Measurements from ENCODE around the gene GOLM1. TPM values are rescaled to one million over a fixed set of nuclear protein-coding genes. Genes with fewer than 3 reads are reported as not detected.
A peak's percentile ranks its signal among the peaks of the same experiment; 100 is the strongest.

The GOLM1 gene
- total RNA-seq, 1 experiment from 2014 or later = 73.4 TPM

GRCh38 chr9:86134361-86134760, 35.0 kb upstream of the GOLM1 start:
- BruUV-seq (replicated peaks) = no TSS peak
- POLR2A ChIA-PET = no interaction called here

GRCh38 chr9:86128235-86128822, 29.0 kb upstream of the GOLM1 start:
- no peak for DNase-seq (ENCODE audit: low read depth, low spot score)
- Histone ChIP-seq H3K27me3 (ENCODE audit: control insufficient read depth, insufficient read depth, low read length) (no peaks in the 10 kb centered on the region), H3K36me3 (ENCODE audit: control insufficient read depth, insufficient read depth, low read length) (no peaks in the 10 kb centered on the region), H3K4me1 (ENCODE audit: control insufficient read depth, insufficient read depth, low read length) (peaks cover 19% of the 10 kb centered on the region), H3K4me3 (ENCODE audit: low read depth in 2 of 2, low read length in 2 of 2) (no peak overlapping the region), H3K9me3 (ENCODE audit: control insufficient read depth, insufficient read depth, low read depth, low read length) (no peaks in the 10 kb centered on the region), H3K27ac (ENCODE audit: low read length) (no peak overlapping the region; the same call in 1 of the 2 replicates)
- ChIA-PET POLR2A (no interaction called here), CTCF (no interaction called here)
- in situ Hi-C loops (cut with HindIII; ENCODE audit: low pct_unique_long_range_greater_than_20kb, low sequenced_read_pairs) (no loop called here), intact Hi-C loops (cut with micrococcal nuclease; ENCODE audit: unreplicated experiment) (no loop called here)
- no TSS peak for BruUV-seq (replicated peaks)
- no peak for ATAC-seq
- no peak for TF ChIP-seq TCF7L2 (IDR thresholded peaks at IDR 0.05; ENCODE audit: low read depth, low read length)
- peak in 1 of 2 experiments; percentile 13; a peak in 1 of 4 replicates for TF ChIP-seq REST (IDR thresholded peaks at IDR 0.05; ENCODE audit: insufficient read depth in 1 of 2, low read depth in 2 of 2, low read length in 1 of 2)
- no peak for TF ChIP-seq CTCF (IDR thresholded peaks at IDR 0.05)
- TF ChIP-seq SIN3A (IDR thresholded peaks at IDR 0.05; ENCODE audit: borderline replicate concordance, insufficient read depth, low read depth, low read length) = no peak
- no peak for TF ChIP-seq POLR2AphosphoS5 (IDR thresholded peaks at IDR 0.05; ENCODE audit: low read depth, low read length)

More at GRCh38 chr9:86134361-86134760, 35.0 kb upstream of the GOLM1 start:
- CTCF ChIA-PET = no interaction called here
- Histone ChIP-seq H3K36me3 (ENCODE audit: control insufficient read depth, insufficient read depth, low read length) (no peaks in the 10 kb centered on the region), H3K4me1 (ENCODE audit: control insufficient read depth, insufficient read depth, low read length) (no peaks in the 10 kb centered on the region), H3K4me3 (ENCODE audit: low read depth in 2 of 2, low read length in 2 of 2) (no peak overlapping the region), H3K9me3 (ENCODE audit: control insufficient read depth, insufficient read depth, low read depth, low read length) (no peaks in the 10 kb centered on the region), H3K27me3 (ENCODE audit: control insufficient read depth, insufficient read depth, low read length) (no peaks in the 10 kb centered on the region), H3K27ac (ENCODE audit: low read length) (no peak overlapping the region)
- in situ Hi-C loops (cut with HindIII; ENCODE audit: low pct_unique_long_range_greater_than_20kb, low sequenced_read_pairs) = no loop called here
- intact Hi-C loops (cut with micrococcal nuclease; ENCODE audit: unreplicated experiment) = no loop called here
- ATAC-seq (no peak), DNase-seq (ENCODE audit: low read depth, low spot score) (no peak)
- no peak for TF ChIP-seq POLR2AphosphoS5 (IDR thresholded peaks at IDR 0.05; ENCODE audit: low read depth, low read length)
- no peak for TF ChIP-seq CTCF (IDR thresholded peaks at IDR 0.05)
- TF ChIP-seq TCF7L2 (IDR thresholded peaks at IDR 0.05; ENCODE audit: low read depth, low read length) = no peak
- no peak for TF ChIP-seq REST (IDR thresholded peaks at IDR 0.05; ENCODE audit: insufficient read depth in 1 of 2, low read depth in 2 of 2, low read length in 1 of 2)
- TF ChIP-seq SIN3A (IDR thresholded peaks at IDR 0.05; ENCODE audit: borderline replicate concordance, insufficient read depth, low read depth, low read length) = no peak
